GM19372 (cell line): Measurements from ENCODE around the gene SUCLG2.

Source experiments
- ATAC-seq: cut with Tn5 transposase; IDR thresholded peaks from one replicate; pipeline ENCODE4 v1.9.1; 2021; ENCODE audit warnings: mild to moderate bottlenecking, low read depth, moderate library complexity; ENCODE audit not compliant: unreplicated experiment

The SUCLG2 gene

DNA sequence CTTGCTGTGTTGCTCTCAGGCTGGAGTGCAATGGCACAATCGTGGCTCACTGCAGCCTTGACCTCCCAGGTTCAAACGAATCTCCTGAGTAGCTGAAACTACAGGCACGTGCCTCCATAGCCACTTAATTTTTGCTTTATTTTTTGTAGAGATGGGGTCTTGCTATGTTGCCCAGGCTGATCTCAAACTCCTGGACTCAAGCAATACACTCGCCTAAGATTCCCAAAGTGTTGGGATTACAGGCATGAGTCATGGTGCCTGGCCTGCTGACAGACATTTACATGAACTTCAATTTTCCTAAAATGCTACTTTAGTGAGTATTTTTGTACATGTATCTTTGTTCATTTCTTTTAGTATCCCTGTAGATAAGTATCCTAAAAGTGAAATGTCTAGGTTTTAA, 132.3 kb downstream of the SUCLG2 start:
- ATAC-seq, result no peak

DNA sequence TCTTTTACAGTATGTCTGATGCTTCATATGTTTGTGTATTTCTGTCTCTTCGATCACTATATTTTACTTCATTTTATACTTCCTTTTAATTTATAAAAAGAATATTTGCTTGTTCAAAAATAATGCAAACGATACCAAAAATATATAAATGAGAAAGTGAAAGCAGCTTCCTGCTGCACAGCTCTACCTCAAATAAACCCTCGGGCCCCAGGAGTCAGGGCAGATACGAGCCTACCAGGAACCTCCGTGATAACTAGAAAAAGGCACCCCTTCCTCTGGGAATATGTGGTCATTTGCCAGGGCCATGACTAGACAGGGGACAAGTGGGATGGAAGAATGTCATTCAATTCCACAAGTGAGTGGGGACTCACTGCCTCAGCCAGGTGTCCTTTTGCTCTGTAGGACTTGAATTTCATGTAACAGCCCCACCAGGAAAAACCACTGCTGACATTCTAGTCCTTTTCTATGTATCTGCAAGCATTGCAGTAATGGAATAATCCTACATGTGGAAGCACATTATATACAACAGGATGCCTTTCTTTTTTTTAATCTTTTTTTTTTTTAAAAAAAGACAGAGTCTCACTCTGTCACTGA, 133.3 kb downstream of the SUCLG2 start:
- no peak for ATAC-seq

DNA sequence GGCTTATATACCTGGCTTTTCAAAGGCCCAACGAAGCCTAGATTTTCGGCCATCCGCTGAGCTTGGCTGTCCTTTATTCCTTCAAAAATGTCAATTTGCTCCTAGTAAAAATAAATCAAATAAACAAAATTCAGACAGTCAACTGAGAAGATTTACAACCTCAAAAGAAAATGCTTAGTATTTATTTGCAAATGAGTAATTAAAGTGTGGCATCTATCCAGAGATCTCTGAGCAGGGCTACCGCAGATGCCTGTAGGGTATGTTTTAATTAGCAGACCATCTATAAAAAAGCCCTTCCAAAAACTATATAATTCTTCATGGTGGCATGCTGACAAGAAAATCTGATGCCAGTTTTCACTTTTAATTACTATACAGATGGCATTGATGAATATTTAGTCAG, 136.2 kb downstream of the SUCLG2 start:
- no peak for ATAC-seq

DNA sequence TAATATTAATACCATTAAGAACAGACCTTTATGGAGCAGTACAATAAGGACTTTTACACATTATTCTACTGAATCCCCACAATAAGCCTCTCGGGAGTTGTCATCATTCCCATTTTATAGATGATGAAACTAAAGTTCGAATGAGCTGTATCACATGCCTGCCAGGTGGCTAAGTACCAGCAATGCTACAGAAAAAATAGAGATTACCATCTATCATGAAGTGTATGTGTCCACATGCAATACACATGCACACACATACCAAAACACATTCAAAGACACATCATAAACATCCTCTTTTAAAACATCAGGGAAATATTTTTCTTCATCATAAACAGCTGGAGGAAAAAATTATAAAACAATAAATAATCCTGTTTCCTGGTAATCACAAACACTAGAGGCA, 136.6 kb downstream of the SUCLG2 start:
- ATAC-seq, result no peak

GRCh38 chr3:67516496-67516895, 137.9 kb downstream of the SUCLG2 start:
- no peak for ATAC-seq

- no peak for ATAC-seq
Observed at GRCh38 chr3:67515778-67516177, 138.6 kb downstream of the SUCLG2 start.

GRCh38 chr3:67509471-67510075, 144.8 kb downstream of the SUCLG2 start:
- no peak for ATAC-seq

- no peak for ATAC-seq
Observed at GRCh38 chr3:67507584-67507983, 146.8 kb downstream of the SUCLG2 start.

- ATAC-seq, result no peak
Observed at GRCh38 chr3:67500709-67501108, 153.7 kb downstream of the SUCLG2 start.

GRCh38 chr3:67497746-67498145, 156.7 kb downstream of the SUCLG2 start:
- no peak for ATAC-seq

DNA sequence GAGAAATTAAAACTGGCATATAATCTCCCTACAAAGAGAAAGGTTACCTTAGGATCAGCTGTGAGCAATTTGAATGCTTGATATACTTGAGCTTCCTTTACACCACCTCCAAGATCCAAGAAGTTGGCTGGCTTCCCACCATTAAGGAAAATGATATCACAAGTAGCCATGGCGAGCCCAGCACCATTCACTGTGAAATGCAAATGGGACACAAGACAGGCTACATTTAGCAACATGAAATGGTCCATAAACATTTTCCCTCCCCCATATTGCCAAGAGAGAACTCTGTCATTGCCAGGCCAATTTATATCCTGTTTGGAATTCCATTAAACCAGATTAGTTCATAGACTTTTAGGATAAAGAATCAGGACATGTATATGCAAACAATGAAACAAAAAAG, 158.7 kb downstream of the SUCLG2 start:
- no peak for ATAC-seq

DNA sequence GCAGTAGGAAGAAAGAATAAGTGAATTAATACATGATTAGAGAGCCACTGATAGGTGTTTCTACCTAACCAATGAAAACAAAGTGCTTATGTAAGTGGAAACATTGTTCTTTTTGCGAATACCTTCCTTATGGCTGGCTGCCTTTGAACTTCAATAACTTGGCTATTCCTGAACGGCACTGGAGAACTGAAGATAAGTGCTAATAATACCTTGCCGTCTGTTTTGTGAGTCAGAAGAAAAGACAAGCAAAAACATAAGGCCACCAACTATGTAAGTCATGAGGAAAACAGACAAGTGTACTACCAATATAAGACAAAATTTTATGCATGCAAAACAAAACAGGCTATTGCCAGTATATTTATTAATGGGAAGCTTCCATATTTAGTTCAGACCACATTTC, 160.6 kb downstream of the SUCLG2 start:
- no peak for ATAC-seq

GRCh38 chr3:67490658-67491057, 163.8 kb downstream of the SUCLG2 start:
- no peak for ATAC-seq

DNA sequence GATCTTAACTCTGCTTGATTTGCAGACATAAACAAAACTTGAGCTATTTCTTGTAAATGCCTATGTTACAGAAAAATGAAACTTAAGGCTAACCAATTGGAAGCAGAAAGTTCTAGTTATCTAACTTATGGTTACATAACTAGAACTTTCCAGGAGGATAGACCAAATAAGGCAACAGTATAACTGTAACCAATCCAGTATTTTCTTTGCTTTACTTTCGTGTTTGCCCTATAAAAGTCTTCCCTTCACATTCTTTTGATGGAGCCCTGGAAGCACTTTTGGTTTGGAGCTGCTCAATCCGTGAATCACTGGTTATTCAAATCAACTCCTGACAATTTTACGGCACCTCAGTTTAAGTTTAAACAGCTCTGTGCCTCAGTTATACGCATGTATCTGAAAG, 164.6 kb downstream of the SUCLG2 start:
- no peak for ATAC-seq

GRCh38 chr3:67487564-67488114, 166.8 kb downstream of the SUCLG2 start:
- ATAC-seq, result no peak

DNA sequence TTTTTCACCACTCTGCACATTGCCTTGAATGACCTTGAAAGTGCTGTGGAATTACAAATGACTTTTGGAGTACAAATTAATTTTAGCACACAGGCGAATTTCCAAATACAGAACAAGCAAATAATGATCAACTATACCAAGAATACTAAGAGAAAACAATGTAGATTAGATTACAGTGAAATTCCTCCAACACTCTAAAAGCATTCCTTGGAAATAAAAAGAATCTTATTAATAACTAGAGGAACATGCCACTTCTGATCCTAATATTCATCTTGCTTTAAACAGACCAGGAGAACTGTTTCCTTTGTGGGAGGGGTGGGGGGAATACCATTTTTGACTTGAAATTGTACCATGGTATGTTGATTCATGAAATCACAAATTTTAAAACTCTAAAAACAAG, 167.5 kb downstream of the SUCLG2 start:
- no peak for ATAC-seq

DNA sequence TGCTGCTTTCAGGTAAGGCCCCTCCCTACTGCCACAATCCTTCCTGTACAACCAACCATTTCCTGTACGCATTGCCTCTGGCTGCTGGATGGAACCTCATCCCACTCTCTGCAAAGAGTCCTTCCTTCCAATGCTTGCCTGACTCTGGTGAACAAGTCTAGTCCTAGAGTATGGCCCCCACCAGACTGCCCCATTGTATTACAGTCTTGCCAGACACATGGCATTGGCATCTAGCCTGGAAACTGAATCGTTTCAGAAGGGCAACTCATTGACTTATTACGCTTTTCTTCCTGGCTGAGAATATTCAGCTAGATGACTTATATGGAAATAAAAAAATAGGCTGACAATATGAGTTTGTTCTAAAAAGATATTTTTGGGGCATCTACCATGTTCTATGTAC, 170.3 kb downstream of the SUCLG2 start:
- ATAC-seq, result no peak

DNA sequence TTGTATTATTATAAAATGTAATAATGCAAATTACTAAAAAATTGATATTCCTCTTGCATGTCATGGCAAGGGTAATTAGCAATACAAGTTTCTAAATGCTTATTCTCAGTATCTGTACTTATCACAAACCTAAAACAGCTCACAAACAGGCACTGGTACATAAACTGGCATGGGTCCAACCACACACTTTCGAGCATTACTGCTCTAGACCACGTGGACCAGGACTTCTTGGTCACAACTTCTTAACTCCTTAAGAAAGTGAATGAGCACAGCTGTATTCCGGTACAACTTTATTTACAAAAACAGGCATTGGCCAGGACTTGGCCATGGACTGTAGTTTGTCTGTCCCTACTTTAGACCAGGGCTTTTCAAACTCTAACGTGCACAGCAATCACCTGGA, 173.3 kb downstream of the SUCLG2 start:
- no peak for ATAC-seq

DNA sequence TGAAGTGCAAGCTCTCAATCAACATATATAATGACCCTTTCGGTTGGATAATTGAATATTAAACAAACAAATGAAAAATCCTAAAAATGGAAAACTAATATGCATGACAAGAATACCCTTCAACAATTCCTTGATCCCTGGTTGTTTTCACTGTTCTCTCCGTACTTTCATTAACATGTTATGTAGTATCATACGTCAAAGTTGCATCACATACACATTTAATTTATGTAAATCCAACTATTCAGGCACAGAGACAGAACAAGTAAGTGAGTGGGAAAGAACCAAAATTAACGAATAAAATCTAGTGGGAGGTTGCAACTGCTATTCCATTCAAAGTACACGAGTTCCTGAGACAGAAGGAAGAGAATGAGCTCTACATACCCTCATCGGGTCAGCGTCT, 176.0 kb downstream of the SUCLG2 start:
- no peak for ATAC-seq

DNA sequence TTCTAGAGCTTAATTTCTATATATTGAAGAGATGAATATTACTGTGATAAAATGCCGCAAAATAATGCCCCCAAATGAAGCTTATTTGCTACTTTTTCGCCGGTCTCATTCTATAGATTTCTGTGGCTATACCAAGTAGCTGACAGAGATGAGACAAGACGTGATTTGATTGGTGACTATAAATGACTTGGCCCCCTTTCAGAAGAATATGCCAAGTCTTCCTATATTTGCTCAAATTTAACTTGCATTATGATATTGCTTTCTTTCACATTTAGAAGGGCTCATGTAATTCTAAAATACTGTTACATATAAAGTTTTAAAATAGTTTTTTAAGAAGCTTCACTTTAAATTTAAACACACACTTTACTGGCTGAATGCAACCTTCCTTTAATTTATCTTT, 180.1 kb downstream of the SUCLG2 start:
- ATAC-seq, result no peak

DNA sequence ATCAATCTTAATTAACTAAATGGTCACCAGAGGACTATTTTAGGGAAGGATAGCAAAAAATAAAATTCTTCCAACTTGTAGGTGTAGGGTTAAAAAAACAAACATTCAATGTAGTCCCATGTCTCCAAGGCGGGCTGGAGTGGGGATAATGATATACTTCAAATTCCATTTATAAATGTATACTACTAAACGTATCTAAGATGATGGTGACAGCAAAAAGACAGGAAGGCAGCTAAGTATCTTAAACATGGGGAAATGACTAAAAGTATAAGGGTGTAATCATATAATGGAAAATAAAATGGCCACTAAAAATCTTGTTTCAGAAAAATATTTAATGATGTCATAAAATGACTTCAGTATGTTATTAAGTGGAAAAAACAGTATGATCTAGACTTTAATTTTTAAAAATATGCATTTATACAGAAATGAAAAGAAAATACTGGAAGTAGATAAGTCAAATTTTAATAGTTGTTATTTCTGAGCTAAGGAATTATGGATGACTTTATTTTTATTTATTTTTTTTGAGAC, 181.7 kb downstream of the SUCLG2 start:
- no peak for ATAC-seq

DNA sequence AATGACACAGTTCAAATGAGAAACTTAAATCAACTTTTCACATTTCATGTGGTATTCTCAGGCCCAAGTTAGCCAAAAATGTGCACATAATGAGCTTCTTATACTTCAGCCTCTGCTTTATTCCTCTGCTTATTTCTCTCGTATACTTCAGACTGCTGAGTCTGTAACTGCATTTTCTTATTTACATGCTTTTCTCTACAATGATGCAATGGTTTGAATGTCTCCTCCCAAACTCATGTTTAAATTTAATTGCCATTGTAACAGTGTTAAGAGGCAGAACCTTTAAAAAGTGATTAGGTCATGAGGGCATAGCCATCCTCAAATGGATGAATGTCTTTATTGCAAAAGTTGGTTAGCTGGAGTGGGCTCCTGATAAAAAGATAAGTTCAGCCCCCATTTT, 184.2 kb downstream of the SUCLG2 start:
- ATAC-seq, result no peak
